ENCODE measurements around the gene DCX.

DCX gene

DNA sequence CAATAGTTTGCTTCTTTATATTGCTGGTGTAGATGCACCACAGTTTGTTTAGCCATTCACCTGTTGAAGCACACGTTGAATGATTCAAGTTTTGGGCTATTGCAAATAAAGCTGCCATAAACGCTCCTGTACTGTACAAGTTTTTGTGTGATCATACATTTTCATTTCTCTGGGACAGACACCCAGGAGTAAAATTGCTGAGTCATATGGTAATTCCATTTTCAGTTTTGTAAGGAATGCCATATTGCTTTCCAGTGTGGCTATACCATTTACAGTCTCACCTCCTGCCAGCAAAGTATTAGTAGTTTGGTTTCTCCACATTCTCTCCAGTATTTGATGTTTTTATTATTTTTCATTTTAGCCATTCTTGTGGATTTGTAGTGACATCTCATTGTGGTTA lies 109.7 kb downstream of the DCX start:
- no peak for DNase-seq

GRCh38 chrX:111288841-111289240 lies 123.2 kb downstream of the DCX start:
- no peak for DNase-seq

DNA sequence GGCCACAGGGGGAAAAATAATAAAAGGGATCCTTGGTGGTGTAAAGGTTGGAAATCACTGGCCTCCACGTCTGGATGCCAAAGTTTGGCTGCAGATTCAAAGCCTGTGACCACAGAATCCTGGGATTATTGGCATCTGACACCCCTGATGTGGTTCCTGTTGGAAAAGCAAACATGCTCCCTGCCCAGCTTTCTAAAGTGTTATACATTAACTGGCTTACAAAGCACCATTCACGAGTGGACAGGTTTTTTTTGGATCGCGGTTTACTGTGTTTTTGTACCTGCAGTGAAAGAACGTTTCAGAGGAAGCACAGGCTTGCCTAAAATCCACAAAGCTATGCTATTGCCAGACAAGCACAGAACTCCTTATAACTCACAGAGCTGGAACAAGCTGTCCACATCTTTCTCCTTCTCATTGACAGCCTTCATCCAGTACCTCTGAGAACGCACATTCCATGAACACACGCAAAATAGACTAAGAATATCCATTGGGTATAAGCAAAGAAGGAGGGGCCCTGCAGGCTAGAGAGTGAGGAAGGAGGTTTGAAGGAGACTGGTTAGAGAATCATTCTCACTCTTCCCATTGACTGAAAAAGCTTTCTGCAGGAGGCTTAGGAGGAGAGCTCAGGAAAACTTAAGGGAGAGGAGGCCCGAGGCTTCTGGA lies 127.2 kb downstream of the DCX start:
- DNase-seq, result no peak

DNA sequence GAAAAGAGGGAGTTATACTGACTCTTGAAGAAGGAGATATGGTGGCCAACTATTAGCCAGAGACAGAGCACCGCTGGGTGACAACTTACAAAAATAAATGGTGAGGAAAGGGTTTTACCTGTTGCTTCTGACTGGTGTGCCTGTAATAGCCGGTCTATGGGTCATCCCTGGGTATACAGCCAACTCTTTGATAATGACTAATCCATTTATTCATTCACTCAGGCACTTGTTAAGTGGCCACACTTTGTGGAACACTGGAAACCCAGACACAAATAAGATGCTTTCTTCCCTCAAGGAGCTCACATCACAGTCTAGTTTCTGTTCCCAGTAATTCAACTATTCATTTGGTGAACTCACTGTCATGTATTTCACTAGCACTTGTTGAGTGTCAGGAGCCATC lies 128.5 kb downstream of the DCX start:
- no peak for DNase-seq

GRCh38 chrX:111282991-111283390 lies 129.0 kb downstream of the DCX start:
- DNase-seq, result no peak

- DNase-seq, result no peak
These were observed 129.9 kb downstream of the DCX start for GRCh38 chrX:111282139-111282538.

- DNase-seq, result no peak
These were observed 141.7 kb downstream of the DCX start, which contains the start of gene CAPN6 for GRCh38 chrX:111270339-111270738. Gene CAPN6, minus strand, starts transcription at chrX:111270483. Its CDS starts 6,547 bp downstream, at chrX:111263936.

DNA sequence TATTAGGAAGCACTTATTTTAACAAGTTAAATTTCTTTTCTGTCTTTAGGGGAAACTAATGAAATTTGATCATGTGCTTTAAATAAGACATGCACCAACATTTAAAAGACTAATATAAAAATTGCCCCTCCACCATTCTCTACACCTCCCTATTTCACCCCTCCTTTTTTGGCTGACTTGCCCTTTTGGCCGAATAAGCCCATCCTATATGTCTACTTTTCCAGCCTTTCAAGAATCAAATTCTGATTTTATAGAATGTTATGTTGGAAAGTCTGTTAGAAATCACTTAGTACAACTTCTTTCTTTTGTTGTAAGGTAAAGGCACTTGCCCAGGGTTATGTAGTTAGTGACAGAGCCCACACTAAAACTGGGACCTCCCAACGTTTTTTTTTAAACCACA lies 143.5 kb downstream of the DCX start:
- no peak for DNase-seq

DNA sequence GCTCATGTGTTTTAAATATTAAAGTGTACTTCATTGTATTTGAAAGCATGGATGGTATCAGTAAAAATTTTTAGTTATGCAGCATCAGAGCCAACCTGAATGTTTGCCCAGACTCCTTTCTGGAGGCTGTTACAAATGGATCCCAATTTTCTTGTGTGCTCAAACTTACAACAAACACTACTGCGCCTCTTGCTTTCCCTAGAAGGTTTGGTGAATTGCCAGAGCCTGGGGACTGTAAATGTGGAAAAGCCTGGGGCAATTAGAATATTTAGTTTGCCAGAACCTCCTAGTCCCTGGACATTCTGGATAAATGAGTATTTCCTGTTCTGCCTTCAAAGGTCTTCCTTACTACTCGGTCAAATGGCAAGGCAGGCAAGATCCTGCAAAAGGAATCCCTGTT lies 146.5 kb downstream of the DCX start:
- DNase-seq, result no peak

DNA sequence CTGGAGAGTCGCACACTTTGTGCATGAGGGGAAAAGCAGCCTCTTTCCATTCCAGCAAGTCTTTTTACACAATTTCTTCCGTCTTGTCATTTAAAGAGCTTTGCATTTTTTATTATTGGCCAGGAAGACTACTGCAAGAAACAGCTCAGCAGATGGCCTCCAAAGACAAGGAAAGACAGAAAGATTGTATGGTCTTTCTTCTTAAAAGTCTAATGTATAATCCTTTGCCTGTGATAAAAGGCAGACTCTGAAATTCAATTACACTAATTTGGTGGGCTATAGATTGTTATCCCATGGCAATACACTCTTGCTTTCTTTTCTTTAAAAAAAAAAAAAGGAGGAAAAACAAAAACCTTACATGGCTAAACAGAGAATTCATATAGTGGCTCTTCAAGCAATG lies 147.6 kb downstream of the DCX start:
- DNase-seq, result no peak

DNA sequence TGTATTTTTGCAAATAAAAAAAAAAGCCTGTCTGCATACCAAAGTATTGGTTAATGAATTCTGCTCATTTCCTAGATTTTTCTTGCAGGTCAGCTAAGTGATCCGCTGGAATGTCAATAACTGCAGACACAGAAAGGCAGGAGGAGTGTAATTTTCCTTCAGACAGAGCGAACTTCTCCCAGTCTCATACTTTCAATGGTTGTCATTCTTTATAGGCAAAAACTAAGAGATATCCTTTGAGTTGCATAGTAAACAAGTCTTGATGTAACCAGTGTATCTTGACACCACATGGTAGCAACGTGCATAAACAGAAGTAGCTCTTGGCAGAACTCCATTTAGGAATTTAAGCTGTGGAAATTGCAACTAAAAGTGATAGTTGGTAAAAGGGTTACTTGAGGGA lies 149.9 kb downstream of the DCX start:
- DNase-seq, result no peak

DNA sequence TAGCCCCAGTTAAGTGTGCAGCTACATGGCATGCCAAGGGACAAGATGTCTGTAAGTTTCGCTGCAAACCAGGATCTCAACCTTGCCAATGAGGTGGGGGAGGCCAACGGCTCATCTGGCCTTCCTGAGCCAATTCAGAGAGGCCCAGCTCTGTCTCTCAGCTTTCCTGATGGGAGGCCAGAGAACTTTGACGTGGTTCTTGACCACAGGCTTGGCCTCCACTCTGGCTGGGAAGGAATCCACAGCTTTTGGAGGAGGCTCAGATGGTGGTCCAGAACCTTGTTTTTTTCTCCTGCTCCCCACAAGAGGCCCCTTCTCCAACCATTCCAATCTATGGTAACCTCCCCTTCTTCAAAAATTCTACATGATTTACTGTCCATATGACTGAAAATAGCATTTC lies 151.5 kb downstream of the DCX start:
- DNase-seq, result no peak

GRCh38 chrX:111259559-111259958 lies 152.4 kb downstream of the DCX start:
- no peak for DNase-seq

DNA sequence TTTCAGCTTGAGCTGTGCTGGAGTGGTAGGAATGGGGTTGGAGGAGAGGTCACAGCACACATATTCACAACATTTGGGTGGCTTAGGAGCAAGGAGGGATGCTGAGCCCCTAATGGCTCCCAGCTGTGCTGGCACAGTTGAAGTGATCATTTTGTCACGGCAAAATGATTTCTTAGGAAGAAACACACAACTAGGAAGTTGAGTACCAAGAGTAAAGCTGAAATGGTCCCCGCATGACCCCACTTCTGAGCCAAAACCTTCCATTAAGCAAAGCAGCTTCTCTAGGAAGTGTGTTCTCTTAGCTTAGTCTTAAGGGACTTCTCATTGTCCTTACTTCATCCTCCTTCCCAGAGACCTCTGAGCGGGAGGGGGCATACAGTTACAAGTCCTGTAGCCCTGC lies 154.3 kb downstream of the DCX start:
- DNase-seq, result no peak

DNA sequence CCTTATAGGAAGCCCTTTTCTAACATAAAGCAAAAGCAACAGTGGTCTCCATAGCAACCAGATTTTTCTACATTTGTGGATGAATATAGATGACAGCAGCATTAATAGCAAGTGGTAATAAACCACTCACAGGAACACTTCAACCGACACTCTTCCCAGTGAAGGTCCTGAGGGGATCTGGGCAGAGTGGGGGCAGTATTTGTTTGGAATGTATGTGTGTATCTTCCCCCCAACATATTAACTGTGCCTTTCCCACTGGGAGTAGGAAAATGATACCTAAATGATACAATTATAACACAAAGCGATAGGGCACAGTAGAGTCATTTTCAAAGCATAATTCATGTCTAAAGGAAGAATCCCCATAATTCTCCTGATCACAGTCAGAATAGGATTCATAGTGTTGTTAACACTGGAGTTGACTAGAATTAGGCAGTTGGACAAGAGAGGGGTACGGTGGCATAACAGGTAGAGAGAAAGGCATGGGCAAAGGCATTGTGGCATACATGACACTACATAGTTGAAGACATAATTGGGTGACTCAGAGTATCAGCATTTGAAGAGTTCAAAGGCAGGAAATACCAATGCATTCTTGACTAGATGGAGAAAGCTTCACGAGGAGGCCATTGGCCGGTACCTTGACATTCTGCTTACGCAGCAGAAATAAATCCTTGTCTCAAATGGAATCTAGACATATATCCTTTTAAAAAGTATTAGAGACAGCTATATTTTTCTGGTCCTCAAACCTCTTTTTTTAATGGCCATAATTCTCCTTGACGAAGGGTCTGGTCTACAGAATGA lies 156.9 kb downstream of the DCX start:
- no peak for DNase-seq

- DNase-seq, result no peak
These were observed 167.7 kb downstream of the DCX start for GRCh38 chrX:111244235-111244750.

Data from stimulated activated CD4-positive, alpha-beta T cell treated with anti-CD3 and anti-CD28 coated beads, Interleukin-1b, Interleukin-23, amount 100 ng/mL, for 48 hours (primary cell).